22Rv1 (cell line): ENCODE data around the gene KY.

Source experiments
- CTCF ChIP-seq: fragments of 450-650 bp; IDR thresholded peaks from 2 replicates; pipeline ENCODE4 v1.5.1; 2017; ENCODE audit warnings: mild to moderate bottlenecking
- ZFX ChIP-seq: fragments of 450-650 bp; IDR thresholded peaks from 2 replicates; pipeline ENCODE4 v1.6.1; 2017; ENCODE audit warnings: antibody characterized with exemption, borderline replicate concordance

GRCh38 chr3:134590766-134591165, 60.1 kb downstream of the KY start:
- TF ChIP-seq CTCF (no peak), ZFX (no peak)
